GM08714 (cell line): ENCODE measurements around the gene WNK2.
"Not testable (repeated sequence)": the region's sequence is repeated elsewhere in the genome, so short reads cannot be mapped to it uniquely, and the experiment has no call there.

ENCODE experiments used
- H3K4me3 ChIP-seq: fragments of 200-500 bp; sonication (Bioruptor generic); 2 replicates; pipeline ENCODE4 v1.5.1; 2014; ENCODE audit warnings: mild to moderate bottlenecking, low read length, inconsistent platforms
- ZNF274 ChIP-seq: IDR thresholded peaks from 2 replicates; pipeline ENCODE4 v1.6.1; 2012; ENCODE audit warnings: mild to moderate bottlenecking, low read depth, low read length

WNK2 gene

GRCh38 chr9:93307468-93308157 lies 123.7 kb downstream of the WNK2 start:
- no peak overlapping the region for H3K4me3 ChIP-seq
- no peak for TF ChIP-seq ZNF274

GRCh38 chr9:93308158-93308602 lies 124.2 kb downstream of the WNK2 start:
- H3K4me3 ChIP-seq, result no peak overlapping the region
- no peak for TF ChIP-seq ZNF274

- no peak overlapping the region for H3K4me3 ChIP-seq
- TF ChIP-seq ZNF274, result no peak
Observed at GRCh38 chr9:93308676-93309075, 124.7 kb downstream of the WNK2 start.

DNA sequence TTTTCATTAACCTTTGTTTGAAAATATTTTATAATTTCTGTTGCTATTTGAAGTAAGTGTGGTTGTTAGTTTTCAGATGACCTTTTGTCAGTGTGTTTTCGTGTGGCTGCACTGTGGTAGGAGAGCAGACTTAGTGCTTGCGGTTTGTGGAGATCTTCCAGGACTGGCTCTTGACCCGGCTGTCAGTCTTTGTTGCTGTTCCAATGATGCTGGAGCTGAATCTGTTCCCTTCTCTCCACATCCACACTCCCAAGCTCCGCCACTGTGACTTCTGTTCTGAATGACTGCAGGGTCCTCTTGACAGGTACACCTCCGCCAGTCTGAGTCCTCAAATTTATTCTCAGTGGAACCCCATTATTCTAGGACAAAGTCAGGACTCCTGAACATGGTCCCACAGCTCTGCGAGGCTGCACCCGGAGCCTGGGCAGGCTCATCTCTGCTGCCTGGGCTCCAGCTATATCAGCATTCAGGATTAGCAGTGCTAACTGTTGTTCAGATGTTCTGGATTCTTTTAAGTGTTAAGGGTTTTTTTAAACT lies 126.0 kb downstream of the WNK2 start:
- no peak overlapping the region for H3K4me3 ChIP-seq
- TF ChIP-seq ZNF274, result no peak

GRCh38 chr9:93315118-93315517 lies 131.2 kb downstream of the WNK2 start:
- no peak for TF ChIP-seq ZNF274
- H3K4me3 ChIP-seq, result no peak overlapping the region

- no peak for TF ChIP-seq ZNF274
Observed at GRCh38 chr9:93315960-93316359, 132.0 kb downstream of the WNK2 start.

DNA sequence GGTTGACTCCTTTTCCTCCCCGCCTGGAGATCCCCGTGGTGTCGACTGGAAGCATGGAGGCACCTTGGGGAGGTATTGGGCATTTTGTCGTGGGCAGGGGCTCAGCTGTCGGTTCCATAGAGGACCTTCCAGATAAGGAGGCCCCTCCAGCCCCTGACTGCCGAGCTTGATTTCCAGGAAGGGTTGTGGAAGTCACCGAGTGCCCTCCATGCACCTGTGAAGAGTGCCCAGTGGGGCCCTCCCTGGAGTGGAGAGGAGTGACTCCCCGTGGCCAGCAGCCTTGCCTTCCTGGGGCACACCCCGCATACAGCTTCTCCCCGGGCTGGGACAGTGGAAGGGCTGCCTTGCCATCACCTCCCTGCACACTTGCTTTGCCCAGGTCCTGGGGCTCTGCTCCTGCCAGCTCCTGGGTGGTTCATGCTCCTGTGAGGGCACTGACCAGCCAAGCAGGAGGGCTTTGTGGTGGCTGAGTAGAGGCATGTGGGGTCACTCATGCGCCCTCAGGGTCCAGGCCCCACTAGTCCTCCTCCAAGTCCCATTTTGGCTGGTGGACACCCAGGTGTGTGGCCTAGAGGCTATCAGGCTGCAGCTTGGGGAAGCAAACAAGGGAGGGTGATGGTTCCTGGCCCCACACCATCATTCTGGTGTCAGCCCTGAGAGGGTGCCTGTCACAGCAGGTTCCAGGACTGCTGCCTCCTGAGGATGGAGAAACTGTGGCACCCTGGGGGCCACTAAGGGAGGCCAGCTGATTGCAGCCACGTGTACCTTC lies 133.0 kb downstream of the WNK2 start:
- no peak overlapping the region for H3K4me3 ChIP-seq
- TF ChIP-seq ZNF274, result no peak

More at GRCh38 chr9:93315960-93316359, 132.0 kb downstream of the WNK2 start:
- H3K4me3 ChIP-seq, result no peak overlapping the region

GRCh38 chr9:93317495-93318094 lies 133.7 kb downstream of the WNK2 start:
- no peak for TF ChIP-seq ZNF274
- H3K4me3 ChIP-seq, result no peak overlapping the region

DNA sequence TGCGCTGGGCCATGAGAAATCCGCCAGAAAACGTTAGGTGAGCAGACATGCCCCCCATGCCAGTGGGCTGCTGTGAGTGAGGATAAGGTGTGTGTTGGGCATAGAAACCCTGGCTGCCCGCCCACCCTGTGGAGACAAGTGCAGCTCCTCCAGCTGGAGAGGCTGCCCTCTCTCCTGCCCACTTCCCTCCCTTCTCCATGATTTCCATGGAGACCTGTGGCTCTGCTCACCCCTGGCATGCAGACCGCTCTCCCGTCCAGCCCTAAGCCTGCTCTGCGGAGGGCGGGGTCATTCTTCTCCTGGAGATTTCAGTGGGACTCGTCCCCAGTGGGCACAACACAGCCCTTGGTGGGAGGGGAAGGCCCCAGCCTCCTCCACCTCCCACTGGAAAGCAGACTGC lies 134.5 kb downstream of the WNK2 start:
- TF ChIP-seq ZNF274, result no peak
- no peak overlapping the region for H3K4me3 ChIP-seq

DNA sequence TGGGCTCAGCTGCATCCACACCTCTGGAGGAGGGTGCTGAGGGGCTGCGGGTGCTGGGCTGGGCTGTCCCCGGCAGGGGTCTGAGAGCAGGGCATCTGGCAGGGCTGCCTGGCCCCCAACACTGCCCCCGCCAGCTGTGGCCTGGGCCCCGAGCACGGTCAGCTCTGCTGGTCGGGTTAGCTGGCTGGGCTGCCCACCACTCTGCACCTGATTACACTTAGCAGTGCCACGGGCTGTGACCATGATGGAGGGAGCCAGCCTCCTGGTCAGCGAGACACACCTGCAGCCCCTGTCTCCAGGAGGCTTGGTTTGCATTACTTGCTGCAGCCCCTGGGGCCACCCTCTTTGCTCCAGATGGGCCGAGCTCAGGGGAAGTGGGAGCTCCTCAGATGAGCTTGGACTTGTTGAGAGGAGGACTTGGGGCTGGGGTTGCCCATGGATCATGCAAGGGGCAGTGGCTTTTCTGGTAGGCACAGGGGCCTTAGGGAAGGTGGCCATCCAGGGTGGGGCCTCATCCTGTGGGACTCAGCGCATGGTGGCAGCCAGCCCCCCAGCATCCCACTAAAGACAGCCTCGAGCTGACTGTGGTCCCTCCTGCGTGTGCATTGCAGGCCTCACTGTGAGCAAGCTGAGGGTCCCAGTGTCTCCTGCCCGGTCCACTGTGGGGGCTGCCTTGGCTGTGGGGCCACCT lies 135.5 kb downstream of the WNK2 start:
- no peak for TF ChIP-seq ZNF274

DNA sequence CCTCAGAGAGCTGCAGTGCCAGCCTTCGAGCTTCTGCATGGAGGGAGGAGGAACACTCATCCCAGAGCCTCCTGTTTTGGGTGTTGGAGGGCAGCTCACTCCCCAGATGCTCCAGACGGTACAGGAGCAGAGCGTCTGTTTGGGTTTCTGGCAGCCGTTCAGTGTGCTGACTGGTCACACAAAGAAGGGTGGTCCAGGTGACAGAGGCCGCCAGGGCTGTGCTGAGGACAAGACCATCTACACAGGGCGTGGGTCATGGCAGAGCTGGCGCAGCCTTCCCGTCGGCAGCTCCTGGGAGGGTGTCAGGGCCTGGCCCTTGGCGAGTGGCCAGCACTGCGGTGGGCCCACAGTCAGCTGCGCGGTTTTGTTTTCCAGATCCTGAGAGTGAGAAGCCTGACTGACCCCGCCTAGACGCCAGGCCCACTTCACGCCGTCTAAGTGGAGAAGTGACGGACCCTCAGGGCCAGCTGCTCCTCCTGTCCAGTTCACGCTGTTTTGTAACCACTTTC lies 136.1 kb downstream of the WNK2 start:
- no peak for TF ChIP-seq ZNF274

More for the DNA sequence above, 135.5 kb downstream of the WNK2 start:
- no peak overlapping the region for H3K4me3 ChIP-seq

GRCh38 chr9:93320591-93321219 lies 136.8 kb downstream of the WNK2 start:
- TF ChIP-seq ZNF274, result no peak
- no peak overlapping the region for H3K4me3 ChIP-seq

More for the DNA sequence above, 136.1 kb downstream of the WNK2 start:
- H3K4me3 ChIP-seq, result no peak overlapping the region

DNA sequence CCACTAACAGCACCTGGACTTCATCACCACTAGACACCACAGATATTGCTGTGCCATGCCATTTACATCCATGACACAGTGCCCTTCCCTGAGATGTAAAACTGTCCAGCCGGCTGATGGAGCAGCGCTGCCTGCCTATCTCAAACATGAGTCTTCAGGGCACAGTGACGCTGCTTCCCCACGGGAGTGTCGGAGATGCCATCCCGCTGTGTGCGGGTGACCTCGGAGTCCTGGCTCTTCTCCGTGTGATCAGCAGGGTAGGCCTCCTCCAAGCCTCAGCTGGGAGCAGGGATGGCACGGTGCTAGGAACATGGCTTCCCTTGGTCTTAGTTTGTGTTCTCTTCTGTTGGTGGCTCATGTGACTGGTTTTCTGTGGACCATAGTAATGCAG lies 137.3 kb downstream of the WNK2 start:
- no peak for TF ChIP-seq ZNF274
- H3K4me3 ChIP-seq, result no peak overlapping the region

DNA sequence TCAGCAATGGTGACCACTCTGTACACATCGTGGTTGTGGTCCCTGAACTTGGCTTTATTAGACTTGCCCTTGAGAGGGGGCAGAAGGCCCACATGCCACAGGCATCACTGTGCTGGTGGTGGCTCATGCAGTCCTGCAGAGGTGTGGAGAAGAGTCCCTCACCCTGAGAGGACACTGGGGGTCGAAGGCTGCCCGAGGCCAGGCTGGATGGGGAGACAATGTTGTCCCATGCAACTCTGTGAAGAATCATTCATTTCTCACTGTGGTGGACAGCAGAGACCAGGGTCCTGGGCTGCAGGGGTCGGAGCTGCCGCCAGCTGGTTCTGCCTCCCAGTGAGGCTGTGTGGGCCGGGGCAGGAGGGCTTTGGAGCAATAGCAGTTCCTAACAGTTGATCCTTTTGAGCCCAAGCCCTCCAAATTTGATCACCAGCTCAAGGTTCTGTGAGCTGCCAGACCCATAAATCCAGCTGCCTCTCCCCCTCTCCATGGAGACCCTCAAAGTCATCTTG lies 139.6 kb downstream of the WNK2 start:
- not testable (repeated sequence) for H3K4me3 ChIP-seq
